ENCODE results near the gene CISD3. TPM values are rescaled to one million over a fixed set of nuclear protein-coding genes. Genes with fewer than 3 reads are reported as not detected.

CISD3 gene
- total RNA-seq, 1 experiment from 2014 or later = 11.6 TPM

- peak overlapping the region; percentile 68 for H3K4me3 ChIP-seq
- no peaks in the 10 kb centered on the region for H3K27me3 ChIP-seq
- H3K36me3 ChIP-seq = peaks cover 22% of the 10 kb centered on the region
- H3K27ac ChIP-seq = peak overlapping the region; percentile 35; the same call in 1 of the 2 replicates
- peak; percentile 83 for DNase-seq
- H3K9me3 ChIP-seq (replicated peaks) = no peaks in the 10 kb centered on the region
- H3K4me1 ChIP-seq = peaks cover 14% of the 10 kb centered on the region
These were observed 612 bp downstream of the CISD3 start for GRCh38 chr17:38730526-38731379.

GRCh38 chr17:38731526-38732294 lies 1.6 kb downstream of the CISD3 start:
- Histone ChIP-seq H3K4me1 (peaks cover 22% of the 10 kb centered on the region), H3K9me3 (replicated peaks) (no peaks in the 10 kb centered on the region), H3K27me3 (no peaks in the 10 kb centered on the region), H3K36me3 (peaks cover 26% of the 10 kb centered on the region), H3K4me3 (no peak overlapping the region; the same call in 1 of the 2 replicates), H3K27ac (no peak overlapping the region)
- no peak for DNase-seq

GRCh38 chr17:38732376-38733281 lies 2.5 kb downstream of the CISD3 start:
- Histone ChIP-seq H3K36me3 (peaks cover 32% of the 10 kb centered on the region), H3K4me3 (no peak overlapping the region), H3K27ac (no peak overlapping the region), H3K4me1 (peaks cover 22% of the 10 kb centered on the region), H3K9me3 (replicated peaks) (no peaks in the 10 kb centered on the region), H3K27me3 (no peaks in the 10 kb centered on the region)
- DNase-seq = no peak

GRCh38 chr17:38733282-38733981 lies 3.3 kb downstream of the CISD3 start:
- Histone ChIP-seq H3K4me3 (no peak overlapping the region), H3K9me3 (replicated peaks) (no peaks in the 10 kb centered on the region), H3K36me3 (peaks cover 37% of the 10 kb centered on the region), H3K27ac (no peak overlapping the region), H3K27me3 (no peaks in the 10 kb centered on the region), H3K4me1 (peaks cover 22% of the 10 kb centered on the region)
- DNase-seq = no peak

- peaks cover 45% of the 10 kb centered on the region for H3K36me3 ChIP-seq
These were observed 4.1 kb downstream of the CISD3 start for GRCh38 chr17:38733982-38734973.

GRCh38 chr17:38735161-38735997 lies 5.2 kb downstream of the CISD3 start:
- Histone ChIP-seq H3K36me3 (peaks cover 47% of the 10 kb centered on the region), H3K27ac (peak overlapping the region; percentile 9; the same call in 1 of the 2 replicates), H3K9me3 (replicated peaks) (no peaks in the 10 kb centered on the region), H3K4me1 (peaks cover 19% of the 10 kb centered on the region), H3K27me3 (no peaks in the 10 kb centered on the region), H3K4me3 (no peak overlapping the region)
- peak; percentile 68 to 78 for DNase-seq

More at GRCh38 chr17:38733982-38734973, 4.1 kb downstream of the CISD3 start:
- Histone ChIP-seq H3K9me3 (replicated peaks) (no peaks in the 10 kb centered on the region), H3K4me1 (peaks cover 21% of the 10 kb centered on the region), H3K27me3 (no peaks in the 10 kb centered on the region), H3K27ac (no peak overlapping the region), H3K4me3 (no peak overlapping the region)
- no peak for DNase-seq

GRCh38 chr17:38738007-38738662 lies 8.0 kb downstream of the CISD3 start:
- no peaks in the 10 kb centered on the region for H3K27me3 ChIP-seq
- no peak overlapping the region for H3K27ac ChIP-seq
- no peaks in the 10 kb centered on the region for H3K9me3 ChIP-seq (replicated peaks)
- no peak overlapping the region for H3K4me3 ChIP-seq
- peaks cover 31% of the 10 kb centered on the region for H3K4me1 ChIP-seq
- no peak for DNase-seq
- H3K36me3 ChIP-seq = peaks cover 45% of the 10 kb centered on the region

- no peak overlapping the region for H3K27ac ChIP-seq
- H3K4me1 ChIP-seq = peaks cover 36% of the 10 kb centered on the region
- H3K27me3 ChIP-seq = no peaks in the 10 kb centered on the region
- no peaks in the 10 kb centered on the region for H3K9me3 ChIP-seq (replicated peaks)
- H3K36me3 ChIP-seq = peaks cover 42% of the 10 kb centered on the region
- H3K4me3 ChIP-seq = no peak overlapping the region
- DNase-seq = no peak
These were observed 8.5 kb downstream of the CISD3 start for GRCh38 chr17:38738686-38739085.

- no peak overlapping the region for H3K27ac ChIP-seq
- H3K27me3 ChIP-seq = no peaks in the 10 kb centered on the region
- no peaks in the 10 kb centered on the region for H3K9me3 ChIP-seq (replicated peaks)
- H3K36me3 ChIP-seq = peaks cover 38% of the 10 kb centered on the region
- DNase-seq = no peak
- H3K4me1 ChIP-seq = peaks cover 37% of the 10 kb centered on the region
- H3K4me3 ChIP-seq = no peak overlapping the region
These were observed 9.2 kb downstream of the CISD3 start for GRCh38 chr17:38739305-38739704.

GRCh38 chr17:38740044-38740443 lies 9.9 kb downstream of the CISD3 start:
- no peaks in the 10 kb centered on the region for H3K27me3 ChIP-seq
- H3K4me1 ChIP-seq = peaks cover 37% of the 10 kb centered on the region
- no peaks in the 10 kb centered on the region for H3K9me3 ChIP-seq (replicated peaks)
- no peak overlapping the region for H3K27ac ChIP-seq
- no peak for DNase-seq
- H3K4me3 ChIP-seq = no peak overlapping the region
- peaks cover 33% of the 10 kb centered on the region for H3K36me3 ChIP-seq

GRCh38 chr17:38740806-38741205 lies 10.7 kb downstream of the CISD3 start:
- no peaks in the 10 kb centered on the region for H3K9me3 ChIP-seq (replicated peaks)
- DNase-seq = no peak
- H3K27me3 ChIP-seq = no peaks in the 10 kb centered on the region
- H3K4me3 ChIP-seq = no peak overlapping the region
- no peak overlapping the region for H3K27ac ChIP-seq
- peaks cover 25% of the 10 kb centered on the region for H3K36me3 ChIP-seq
- H3K4me1 ChIP-seq = peaks cover 35% of the 10 kb centered on the region

GRCh38 chr17:38741461-38741860 lies 11.3 kb downstream of the CISD3 start:
- H3K4me1 ChIP-seq = peaks cover 35% of the 10 kb centered on the region
- no peaks in the 10 kb centered on the region for H3K9me3 ChIP-seq (replicated peaks)
- no peak overlapping the region for H3K4me3 ChIP-seq
- no peaks in the 10 kb centered on the region for H3K27me3 ChIP-seq
- DNase-seq = no peak
- H3K36me3 ChIP-seq = peaks cover 22% of the 10 kb centered on the region
- H3K27ac ChIP-seq = peak overlapping the region; percentile 38

Measured in SJCRH30 (cell line).